ENCODE data around the gene CRAT. TPM values are rescaled to one million over a fixed set of nuclear protein-coding genes. Genes with fewer than 3 reads are reported as not detected.

Gene CRAT
- total and polyA plus RNA-seq, 2 donors (not counting 1 experiment from before 2014, with no cell fraction given) = 34.0 to 45.1 TPM

- peaks cover 4% of the 10 kb centered on the region for H3K4me1 ChIP-seq (ENCODE audit: control insufficient read depth, extremely low read depth, insufficient read depth, low read length)
- H3K4me2 ChIP-seq (ENCODE audit: extremely low read depth, insufficient read depth, low read length) = no peak overlapping the region
- no peaks in the 10 kb centered on the region for H4K20me1 ChIP-seq (ENCODE audit: control insufficient read depth, extremely low read depth, insufficient read depth, low read length)
- TF ChIP-seq CTCF (conservative IDR thresholded peaks at IDR 0.05 in 1 of 2, IDR thresholded peaks at IDR 0.05 in 1 of 2; ENCODE audit: low read depth in 1 of 2, low read length in 2 of 2) (no peak), EZH2 (IDR thresholded peaks at IDR 0.05; ENCODE audit: low read length, missing control alignments) (no peak)
- no peak overlapping the region for H2AFZ ChIP-seq (ENCODE audit: low read length)
- H3K27me3 ChIP-seq (ENCODE audit: control insufficient read depth, insufficient read depth, low read length) = no peaks in the 10 kb centered on the region
- no peak for DNase-seq (ENCODE audit: low read depth in 2 of 2)
- peaks cover 9% of the 10 kb centered on the region for H3K36me3 ChIP-seq (ENCODE audit: control insufficient read depth, insufficient read depth, low read length)
- no peak overlapping the region for H3K27ac ChIP-seq (ENCODE audit: insufficient read depth, low read length)
- H3K79me2 ChIP-seq (ENCODE audit: control insufficient read depth, insufficient read depth, low read length) = peaks cover 2% of the 10 kb centered on the region
- no peaks in the 10 kb centered on the region for H3K9me3 ChIP-seq (ENCODE audit: control insufficient read depth, insufficient read depth, low read depth, low read length)
- no peak overlapping the region for H3K4me3 ChIP-seq (replicated peaks in 1 of 4; ENCODE audit: control extremely low read depth in 1 of 4, insufficient read depth in 1 of 4, low read depth in 3 of 4, low read length in 4 of 4)
- no peak overlapping the region for H3K9ac ChIP-seq (ENCODE audit: insufficient read depth, low read length)
These were observed 4.5 kb downstream of the CRAT start for GRCh38 chr9:129105857-129106694.

GRCh38 chr9:129104051-129104450, 6.5 kb downstream of the CRAT start:
- no peaks in the 10 kb centered on the region for H3K4me1 ChIP-seq (ENCODE audit: control insufficient read depth, extremely low read depth, insufficient read depth, low read length)

GRCh38 chr9:129103595-129103965, 7.0 kb downstream of the CRAT start:
- H3K9me3 ChIP-seq (ENCODE audit: control insufficient read depth, insufficient read depth, low read depth, low read length) = no peaks in the 10 kb centered on the region

More at GRCh38 chr9:129104051-129104450, 6.5 kb downstream of the CRAT start:
- Histone ChIP-seq H3K9me3 (ENCODE audit: control insufficient read depth, insufficient read depth, low read depth, low read length) (no peaks in the 10 kb centered on the region), H3K9ac (ENCODE audit: insufficient read depth, low read length) (no peak overlapping the region), H3K4me3 (replicated peaks in 1 of 4; ENCODE audit: control extremely low read depth in 1 of 4, insufficient read depth in 1 of 4, low read depth in 3 of 4, low read length in 4 of 4) (no peak overlapping the region), H3K4me2 (ENCODE audit: extremely low read depth, insufficient read depth, low read length) (no peak overlapping the region), H3K79me2 (ENCODE audit: control insufficient read depth, insufficient read depth, low read length) (peaks cover 2% of the 10 kb centered on the region), H2AFZ (ENCODE audit: low read length) (no peak overlapping the region), H3K36me3 (ENCODE audit: control insufficient read depth, insufficient read depth, low read length) (peaks cover 9% of the 10 kb centered on the region), H3K27me3 (ENCODE audit: control insufficient read depth, insufficient read depth, low read length) (no peaks in the 10 kb centered on the region), H3K27ac (ENCODE audit: insufficient read depth, low read length) (no peak overlapping the region), H4K20me1 (ENCODE audit: control insufficient read depth, extremely low read depth, insufficient read depth, low read length) (no peaks in the 10 kb centered on the region)
- DNase-seq (ENCODE audit: low read depth in 2 of 2) = no peak
- TF ChIP-seq CTCF (conservative IDR thresholded peaks at IDR 0.05 in 1 of 2, IDR thresholded peaks at IDR 0.05 in 1 of 2; ENCODE audit: low read depth in 1 of 2, low read length in 2 of 2) = no peak
- TF ChIP-seq EZH2 (IDR thresholded peaks at IDR 0.05; ENCODE audit: low read length, missing control alignments) = no peak

More at GRCh38 chr9:129103595-129103965, 7.0 kb downstream of the CRAT start:
- H3K9ac ChIP-seq (ENCODE audit: insufficient read depth, low read length) = no peak overlapping the region
- no peaks in the 10 kb centered on the region for H4K20me1 ChIP-seq (ENCODE audit: control insufficient read depth, extremely low read depth, insufficient read depth, low read length)
- no peak for DNase-seq (ENCODE audit: low read depth in 2 of 2)
- H3K79me2 ChIP-seq (ENCODE audit: control insufficient read depth, insufficient read depth, low read length) = peaks cover under 1% of the 10 kb centered on the region
- H3K36me3 ChIP-seq (ENCODE audit: control insufficient read depth, insufficient read depth, low read length) = peaks cover 9% of the 10 kb centered on the region
- TF ChIP-seq CTCF (conservative IDR thresholded peaks at IDR 0.05 in 1 of 2, IDR thresholded peaks at IDR 0.05 in 1 of 2; ENCODE audit: low read depth in 1 of 2, low read length in 2 of 2) = no peak
- no peak for TF ChIP-seq EZH2 (IDR thresholded peaks at IDR 0.05; ENCODE audit: low read length, missing control alignments)
- H3K4me2 ChIP-seq (ENCODE audit: extremely low read depth, insufficient read depth, low read length) = no peak overlapping the region
- H3K27ac ChIP-seq (ENCODE audit: insufficient read depth, low read length) = no peak overlapping the region
- no peak overlapping the region for H2AFZ ChIP-seq (ENCODE audit: low read length)
- H3K27me3 ChIP-seq (ENCODE audit: control insufficient read depth, insufficient read depth, low read length) = no peaks in the 10 kb centered on the region
- no peak overlapping the region for H3K4me3 ChIP-seq (replicated peaks in 1 of 4; ENCODE audit: control extremely low read depth in 1 of 4, insufficient read depth in 1 of 4, low read depth in 3 of 4, low read length in 4 of 4)
- H3K4me1 ChIP-seq (ENCODE audit: control insufficient read depth, extremely low read depth, insufficient read depth, low read length) = no peaks in the 10 kb centered on the region
